Osteocyte (in vitro differentiated cells): ENCODE data around the gene GPC1. TPM values are rescaled to one million over a fixed set of nuclear protein-coding genes. Genes with fewer than 3 reads are reported as not detected.

Source experiments
- DNase-seq: peaks from one replicate; pipeline ENCODE4 v3.0.0; 2021; ENCODE audit warnings: mixed read lengths; ENCODE audit not compliant: unreplicated experiment; ENCODE audit errors: extremely low spot score
- H3K27ac Mint-ChIP-seq: one replicate; pipeline ENCODE4 v1.8.0; 2021; ENCODE audit warnings: mild to moderate bottlenecking, mixed read lengths; ENCODE audit not compliant: unreplicated experiment
- H3K27me3 Mint-ChIP-seq: one replicate; pipeline ENCODE4 v1.8.0; 2021; ENCODE audit warnings: mixed read lengths; ENCODE audit not compliant: unreplicated experiment
- H3K36me3 Mint-ChIP-seq: one replicate; pipeline ENCODE4 v1.8.0; 2021; ENCODE audit warnings: mixed read lengths; ENCODE audit not compliant: unreplicated experiment
- H3K4me1 Mint-ChIP-seq: one replicate; pipeline ENCODE4 v1.8.0; 2021; ENCODE audit warnings: mixed read lengths; ENCODE audit not compliant: unreplicated experiment
- H3K4me3 Mint-ChIP-seq: one replicate; pipeline ENCODE4 v1.8.0; 2021; ENCODE audit warnings: mild to moderate bottlenecking, moderate library complexity, mixed read lengths; ENCODE audit not compliant: unreplicated experiment
- H3K9me3 Mint-ChIP-seq: one replicate; pipeline ENCODE4 v1.8.0; 2021; ENCODE audit warnings: mixed read lengths; ENCODE audit not compliant: unreplicated experiment
- total RNA-seq: library from RNA; stranded (reverse); gene quantifications from 2 replicates; pipeline ENCODE4 v1.2.1, GENCODE V29; 2021
- TF ChIP-seq, protein P1 (sequence below): fragments of 200-600 bp; sonication (generic); IDR thresholded peaks from 2 replicates; pipeline ENCODE4 v1.5.0; 2021; ENCODE audit warnings: antibody characterized with exemption, mild to moderate bottlenecking, moderate library complexity

GPC1 gene
- total RNA-seq, 1 donor from 2014 or later, result 148 TPM

DNA sequence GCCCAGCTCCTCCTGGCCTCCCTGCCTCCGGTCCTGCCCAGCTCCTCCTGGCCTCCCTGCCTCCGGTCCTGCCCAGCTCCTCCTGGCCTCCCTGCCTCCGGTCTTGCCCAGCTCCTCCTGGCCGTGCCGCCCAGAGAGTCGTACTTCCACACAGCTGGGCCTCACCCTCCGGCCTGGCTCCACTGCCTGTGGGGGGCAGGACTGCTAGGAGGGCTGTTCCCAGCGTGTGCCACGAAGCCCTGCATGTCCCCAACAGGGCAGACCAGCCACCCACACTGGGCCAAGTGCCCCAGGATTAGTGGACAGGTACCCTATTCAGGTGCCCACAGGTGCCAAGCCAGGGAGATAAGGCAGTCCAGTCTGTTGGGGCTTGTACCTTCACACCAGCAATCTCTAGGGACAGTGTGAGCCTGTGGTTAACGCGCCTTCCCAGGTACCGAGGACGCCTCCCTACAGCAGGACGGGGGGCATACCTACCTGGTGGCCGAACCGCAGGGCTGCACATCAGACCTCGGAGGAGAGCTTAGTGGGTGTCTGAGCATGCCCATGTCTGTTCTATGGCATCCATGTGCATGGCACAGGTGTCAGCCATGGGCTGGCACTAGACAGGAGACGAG, 5.3 kb downstream of the GPC1 start:
- no peaks in the 10 kb centered on the region for H3K36me3 Mint-ChIP-seq
- no peak overlapping the region for H3K27ac Mint-ChIP-seq
- TF ChIP-seq, protein P1, sequence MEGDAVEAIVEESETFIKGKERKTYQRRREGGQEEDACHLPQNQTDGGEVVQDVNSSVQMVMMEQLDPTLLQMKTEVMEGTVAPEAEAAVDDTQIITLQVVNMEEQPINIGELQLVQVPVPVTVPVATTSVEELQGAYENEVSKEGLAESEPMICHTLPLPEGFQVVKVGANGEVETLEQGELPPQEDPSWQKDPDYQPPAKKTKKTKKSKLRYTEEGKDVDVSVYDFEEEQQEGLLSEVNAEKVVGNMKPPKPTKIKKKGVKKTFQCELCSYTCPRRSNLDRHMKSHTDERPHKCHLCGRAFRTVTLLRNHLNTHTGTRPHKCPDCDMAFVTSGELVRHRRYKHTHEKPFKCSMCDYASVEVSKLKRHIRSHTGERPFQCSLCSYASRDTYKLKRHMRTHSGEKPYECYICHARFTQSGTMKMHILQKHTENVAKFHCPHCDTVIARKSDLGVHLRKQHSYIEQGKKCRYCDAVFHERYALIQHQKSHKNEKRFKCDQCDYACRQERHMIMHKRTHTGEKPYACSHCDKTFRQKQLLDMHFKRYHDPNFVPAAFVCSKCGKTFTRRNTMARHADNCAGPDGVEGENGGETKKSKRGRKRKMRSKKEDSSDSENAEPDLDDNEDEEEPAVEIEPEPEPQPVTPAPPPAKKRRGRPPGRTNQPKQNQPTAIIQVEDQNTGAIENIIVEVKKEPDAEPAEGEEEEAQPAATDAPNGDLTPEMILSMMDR, result no peak
- no peak overlapping the region for H3K4me3 Mint-ChIP-seq
- DNase-seq, result no peak
- no peaks in the 10 kb centered on the region for H3K9me3 Mint-ChIP-seq
- no peaks in the 10 kb centered on the region for H3K27me3 Mint-ChIP-seq
- H3K4me1 Mint-ChIP-seq, result peaks cover 35% of the 10 kb centered on the region

DNA sequence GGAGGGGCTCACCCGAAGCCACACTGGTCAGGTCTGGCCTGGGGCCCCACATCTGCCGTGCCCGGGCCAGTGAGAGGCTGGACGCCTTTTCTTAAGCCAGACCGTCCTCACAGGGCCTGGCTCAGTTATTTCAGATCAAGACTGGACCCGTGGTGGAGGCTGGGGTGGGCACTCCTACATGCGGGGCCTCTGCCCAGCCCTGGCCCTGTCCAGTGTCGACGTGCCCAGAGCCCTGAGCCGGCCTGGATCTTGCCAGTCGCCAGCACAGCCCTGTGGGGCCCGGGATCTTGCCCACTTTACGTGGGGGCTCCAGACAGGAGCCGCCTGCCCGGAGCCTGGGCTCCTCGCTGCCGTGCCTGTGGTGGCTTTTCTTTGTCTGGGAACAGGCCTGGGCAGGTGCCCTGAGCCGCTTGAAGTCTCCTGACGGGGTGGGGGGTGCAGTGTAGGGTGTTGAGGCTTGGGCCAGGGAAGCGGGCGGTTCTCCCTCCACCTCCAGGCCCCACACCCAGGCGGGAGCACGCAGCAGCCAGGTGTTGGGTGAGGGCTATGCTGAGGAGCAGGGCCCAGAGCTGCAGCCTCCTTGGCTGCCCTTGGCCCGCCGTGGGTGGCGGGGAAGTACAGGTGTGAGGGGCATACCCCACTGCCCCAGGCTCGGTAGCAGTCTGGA, 6.0 kb downstream of the GPC1 start:
- no peaks in the 10 kb centered on the region for H3K9me3 Mint-ChIP-seq
- H3K27ac Mint-ChIP-seq, result no peak overlapping the region
- H3K36me3 Mint-ChIP-seq, result no peaks in the 10 kb centered on the region
- TF ChIP-seq, protein P1, result no peak
- H3K4me3 Mint-ChIP-seq, result no peak overlapping the region
- no peaks in the 10 kb centered on the region for H3K27me3 Mint-ChIP-seq
- H3K4me1 Mint-ChIP-seq, result peaks cover 37% of the 10 kb centered on the region
- DNase-seq, result no peak

DNA sequence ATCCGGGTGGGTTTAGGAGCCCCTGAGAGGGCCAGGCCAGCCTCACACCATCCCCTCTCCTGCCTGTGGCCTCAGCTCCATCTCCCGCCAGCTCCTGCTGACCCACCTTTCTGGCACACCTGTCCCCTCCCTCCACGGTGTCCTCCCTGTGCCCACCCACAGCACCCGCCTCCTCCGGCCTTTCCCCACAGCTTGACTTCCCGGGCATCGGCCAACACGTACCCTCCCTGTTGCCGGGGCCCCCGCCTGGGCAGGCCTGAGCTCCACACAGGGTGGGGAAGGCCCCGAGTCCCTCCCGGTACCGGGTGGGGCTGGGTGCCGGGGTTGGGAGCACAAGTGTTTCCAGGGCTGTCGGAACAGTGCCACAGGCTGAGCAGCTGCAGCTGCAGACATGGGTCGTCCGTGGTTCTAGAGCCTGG, 6.5 kb downstream of the GPC1 start:
- Mint-ChIP-seq H3K4me3 (no peak overlapping the region), H3K9me3 (no peaks in the 10 kb centered on the region), H3K4me1 (peaks cover 37% of the 10 kb centered on the region), H3K27ac (no peak overlapping the region), H3K27me3 (no peaks in the 10 kb centered on the region), H3K36me3 (no peaks in the 10 kb centered on the region)
- TF ChIP-seq, protein P1, result no peak
- DNase-seq, result no peak

DNA sequence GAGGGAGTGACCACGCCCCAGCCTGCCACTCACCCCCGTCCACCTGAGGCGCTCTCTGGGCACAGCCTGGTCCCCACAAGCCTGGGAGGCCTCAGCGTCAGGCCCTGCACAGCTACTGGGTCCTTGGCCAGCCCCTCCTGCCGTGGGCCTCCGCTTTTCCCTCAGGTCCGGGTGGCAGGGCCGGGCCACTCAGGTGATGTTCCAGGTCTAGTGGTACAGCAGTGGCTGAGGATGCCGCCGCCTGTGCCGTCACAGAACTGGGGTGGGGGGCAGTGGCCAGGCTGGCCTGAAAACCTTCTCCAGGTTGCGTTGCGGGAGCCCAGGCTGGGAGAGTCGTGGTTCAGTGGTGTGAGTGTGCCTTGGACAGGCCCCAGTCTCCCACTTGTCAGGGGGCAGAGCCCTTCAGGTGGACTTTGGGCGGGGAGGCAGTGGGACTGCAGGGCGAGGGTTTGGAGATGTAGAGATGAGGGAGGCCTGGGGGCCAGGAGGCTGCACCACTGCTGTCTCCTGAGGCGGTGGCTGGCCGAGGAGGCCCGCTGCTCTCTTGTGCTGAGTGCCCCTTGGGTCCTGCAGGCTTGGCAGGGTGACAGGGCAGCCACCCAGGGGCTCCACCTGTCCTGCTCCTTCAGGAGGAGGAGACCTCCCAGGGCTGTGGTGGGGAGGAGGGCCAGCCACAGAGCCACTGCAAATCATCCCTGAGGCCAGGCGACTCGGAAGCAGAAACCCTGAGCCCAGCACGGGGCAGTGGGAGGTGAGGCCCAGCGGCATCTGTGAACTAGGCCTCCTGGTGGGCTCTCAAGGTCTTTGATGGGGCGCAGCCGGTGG, 7.6 kb downstream of the GPC1 start:
- TF ChIP-seq, protein P1, result no peak
- no peaks in the 10 kb centered on the region for H3K36me3 Mint-ChIP-seq
- no peaks in the 10 kb centered on the region for H3K27me3 Mint-ChIP-seq
- no peak for DNase-seq
- no peaks in the 10 kb centered on the region for H3K9me3 Mint-ChIP-seq
- no peak overlapping the region for H3K4me3 Mint-ChIP-seq
- peaks cover 34% of the 10 kb centered on the region for H3K4me1 Mint-ChIP-seq
- peak overlapping the region; percentile 34 for H3K27ac Mint-ChIP-seq

DNA sequence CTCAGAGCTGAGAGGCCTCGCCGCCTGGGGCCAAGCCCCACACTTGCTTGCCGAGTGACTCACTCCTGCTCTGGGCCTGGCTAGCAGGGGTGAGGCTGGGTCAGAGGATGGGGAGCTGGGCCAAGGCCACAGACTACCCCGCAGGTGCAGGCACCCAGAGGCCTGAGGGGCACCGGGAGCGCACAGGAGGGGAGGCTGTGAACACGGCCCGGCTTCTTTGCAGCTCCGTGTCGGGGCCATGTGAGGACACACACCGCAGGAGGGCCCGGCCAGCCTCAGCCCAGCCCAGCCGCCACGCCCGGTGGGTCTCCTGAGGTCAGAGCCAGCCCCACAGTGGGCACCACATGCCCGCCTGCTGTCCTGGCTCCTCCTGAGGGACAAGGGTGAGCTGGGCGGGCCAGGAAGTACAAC, 8.4 kb downstream of the GPC1 start:
- no peaks in the 10 kb centered on the region for H3K36me3 Mint-ChIP-seq
- DNase-seq, result no peak
- no peak overlapping the region for H3K27ac Mint-ChIP-seq
- H3K27me3 Mint-ChIP-seq, result no peaks in the 10 kb centered on the region
- H3K9me3 Mint-ChIP-seq, result no peaks in the 10 kb centered on the region
- TF ChIP-seq, protein P1, result no peak
- H3K4me1 Mint-ChIP-seq, result peaks cover 30% of the 10 kb centered on the region
- no peak overlapping the region for H3K4me3 Mint-ChIP-seq
